Adrenal gland (tissue), 12 donors: ENCODE results near the gene RHOT1. TPM values are rescaled to one million over a fixed set of nuclear protein-coding genes. Genes with fewer than 3 reads are reported as not detected.

ENCODE experiments used
- DNase-seq, 7 donors: peaks; one replicate each; pipeline ENCODE4 v3.0.0-alpha.2; 2019 to 2020
- H3K27ac ChIP-seq, 5 donors: fragments of 200-600 bp; sonication (generic) in 4 of 5; 1 replicate in 3 of 5; 2 replicates in 2 of 5; pipeline versions ENCODE4 v1.5.1 to v1.8.0; 2016 to 2020; ENCODE audit warnings: mild to moderate bottlenecking in 1 of 5
- H3K27me3 ChIP-seq: fragments of 200-600 bp; 2 replicates; pipeline ENCODE4 v1.8.0; 2021
- H3K36me3 ChIP-seq, 2 donors: fragments of 200-600 bp; replicated peaks in 1 of 2; 1 replicate in 1 of 2; 2 replicates in 1 of 2; pipeline versions ENCODE4 v1.5.1 to v1.8.0; 2018 to 2022
- H3K4me1 ChIP-seq, 2 donors: fragments of 200-600 bp; replicated peaks in 1 of 2; 1 replicate in 1 of 2; 2 replicates in 1 of 2; pipeline versions ENCODE4 v1.5.1 to v1.8.0; 2018 to 2021
- H3K4me3 ChIP-seq, 4 donors: fragments of 200-600 bp; sonication (generic) in 3 of 4; one replicate each; pipeline ENCODE4 v1.5.1; 2016 to 2018
- H3K9me3 ChIP-seq, 3 donors: fragments of 200-600 bp; sonication (generic) in 1 of 3; replicated peaks in 1 of 3; 1 replicate in 2 of 3; 2 replicates in 1 of 3; pipeline versions ENCODE4 v1.5.1 to v1.8.0; 2016 to 2021
- CTCF ChIP-seq, 6 experiments: fragments of 450-650 bp in 4 of 6; fragments of 200-600 bp in 2 of 6; sonication (generic) in 1 of 6; IDR thresholded peaks; 1 replicate in 5 of 6; 2 replicates in 1 of 6; pipeline versions ENCODE4 v1.5.1 to v1.8.0; 2016 to 2021; ENCODE audit warnings: antibody characterized with exemption in 6 of 6, mild to moderate bottlenecking in 2 of 6, moderate library complexity in 1 of 6
- POLR2A ChIP-seq, 2 donors: fragments of 450-650 bp; IDR thresholded peaks; one replicate each; pipeline ENCODE4 v1.6.1; 2017; ENCODE audit warnings: antibody characterized with exemption in 2 of 2, mild to moderate bottlenecking in 2 of 2, moderate library complexity in 1 of 2
- WGBS, 4 donors: extraction: QIAGEN DNeasy Blood & Tissue Kit in 2 of 4; methylation state at CpG; one replicate each; pipeline versions ENCODE4 v1.1.5 to v1.1.7; 2013 to 2017; 5-methylcytosine and 5-hydroxymethylcytosine counted together
- intact Hi-C, 2 donors: fragments of 100-400 bp; cut with DNase I; formaldehyde crosslinking; loops; one replicate each; pipeline versions ENCODE4 v1.14.1 to v1.15.0; 2022 to 2023
- polyA plus RNA-seq, 3 donors: library from polyadenylated mRNA; stranded (reverse); fragments of 200-250 nt in 2 of 3; fragments of 350-450 nt in 1 of 3; fragmentation: Illumina TruSeq in 1 of 3; extraction: RNeasy Lipid Tissue Mini Kit (QIAGEN cat#74804) in 1 of 3; gene quantifications; one replicate each; pipeline ENCODE4 v1.2.3, GENCODE V29; 2013 to 2014
- total RNA-seq, 9 donors: library from RNA; depleted of rRNA in 4 of 9; stranded (reverse); fragments of >200 nt in 4 of 9; fragments of 120-200 nt in 1 of 9; fragmentation: NEBNext Ultra II Directional in 1 of 9; extraction: Animal tissue kit (Norgen Biotek cat#: 25700) in 1 of 9; gene quantifications; one replicate each; pipeline versions ENCODE4 v1.1.0 to v1.2.4, GENCODE V29; 2013 to 2023
- donor health status: healthy with polysubstance abuse.
- donor health status: Bipolar disorder and iron deficiency.
- donor health status: DM: yes; HTN: yes; CAD: no.
- donor health status: DM: no; HTN: no; CAD: no.
- donor health status: DM: no; HTN: no; CAD: no.
- donor health status: DM: yes; HTN: yes; CAD: no.

RHOT1 gene
- total and polyA plus RNA-seq, 12 donors = 44.2 to 97.7 (median 66.4) TPM

GRCh38 chr17:32267690-32268205 lies 125.4 kb downstream of the RHOT1 start:
- H3K27ac ChIP-seq = peak overlapping the region in 1 of 5 donors; percentile 11
- H3K27me3 ChIP-seq = no peaks in the 10 kb centered on the region
- no peaks in the 10 kb centered on the region for H3K9me3 ChIP-seq
- H3K36me3 ChIP-seq = no peaks in the 10 kb centered on the region
- DNase-seq = peak in 6 of 7 donors; percentile 44 to 87 (median 50)
- H3K4me3 ChIP-seq = no peak overlapping the region
- WGBS, 4 donors = 15 to 24% (median 17%) methylated on average over 10 of the region's 10 CpGs
- peaks cover 6 to 24% of the 10 kb centered on the region in 2 donors for H3K4me1 ChIP-seq
- intact Hi-C loops = no loop called here
- TF ChIP-seq POLR2A (IDR thresholded peaks at IDR 0.05) (no peak), CTCF (IDR thresholded peaks at IDR 0.05) (no peak)

- TF ChIP-seq CTCF (IDR thresholded peaks at IDR 0.05) (no peak), POLR2A (IDR thresholded peaks at IDR 0.05) (no peak)
- no peak for DNase-seq
- Histone ChIP-seq H3K36me3 (no peaks in the 10 kb centered on the region), H3K27ac (peak overlapping the region in 1 of 5 donors; percentile 21), H3K4me1 (peaks cover 6 to 24% of the 10 kb centered on the region in 2 donors), H3K9me3 (no peaks in the 10 kb centered on the region), H3K27me3 (no peaks in the 10 kb centered on the region), H3K4me3 (no peak overlapping the region)
- intact Hi-C loops = no loop called here
- WGBS, 4 donors = 78 to 89% (median 85%) methylated on average over 7 of the region's 7 CpGs
These were observed 126.5 kb downstream of the RHOT1 start for GRCh38 chr17:32268734-32269288.

- WGBS, 4 donors = 53 to 69% (median 61%) methylated on average over 11 of the region's 11 CpGs
- DNase-seq = peak in 5 of 7 donors; percentile 26 to 87 (median 41)
- intact Hi-C loops = no loop called here
- Histone ChIP-seq H3K36me3 (no peaks in the 10 kb centered on the region), H3K4me3 (no peak overlapping the region), H3K4me1 (peaks cover 6 to 24% of the 10 kb centered on the region in 2 donors), H3K9me3 (no peaks in the 10 kb centered on the region), H3K27me3 (no peaks in the 10 kb centered on the region), H3K27ac (peak overlapping the region in 1 of 5 donors; percentile 21)
- TF ChIP-seq CTCF (IDR thresholded peaks at IDR 0.05) = no peak
- no peak for TF ChIP-seq POLR2A (IDR thresholded peaks at IDR 0.05)
These were observed 127.1 kb downstream of the RHOT1 start for GRCh38 chr17:32269377-32269776.

GRCh38 chr17:32271844-32272243 lies 129.5 kb downstream of the RHOT1 start:
- no peaks in the 10 kb centered on the region for H3K27me3 ChIP-seq
- TF ChIP-seq CTCF (IDR thresholded peaks at IDR 0.05) (no peak), POLR2A (IDR thresholded peaks at IDR 0.05) (no peak)
- H3K36me3 ChIP-seq = no peaks in the 10 kb centered on the region
- DNase-seq = no peak
- WGBS, 4 donors = 91 to 93% (median 92%) methylated on average over 8 of the region's 8 CpGs
- H3K27ac ChIP-seq = no peak overlapping the region
- H3K9me3 ChIP-seq = no peaks in the 10 kb centered on the region
- H3K4me3 ChIP-seq = no peak overlapping the region
- intact Hi-C loops = no loop called here
- H3K4me1 ChIP-seq = peaks cover 7 to 34% of the 10 kb centered on the region in 2 donors
